OCI-LY3 (cell line): Measurements from ENCODE around the gene SDK2.

Experiments used
- EZH2phosphoT487 ChIP-seq: fragments of 200-600 bp; shearing (Covaris generic); IDR thresholded peaks from 2 replicates; pipeline ENCODE4 v1.6.1; 2018; ENCODE audit warnings: antibody characterized with exemption, mixed run types, low read depth
- TF ChIP-seq, protein P1 (sequence below): fragments of 200-600, 300-600 bp; sonication (generic); IDR thresholded peaks from 2 replicates; pipeline ENCODE4 v1.5.1; 2014; ENCODE audit warnings: antibody characterized with exemption, low read length, low read depth

- TF ChIP-seq, protein P1, sequence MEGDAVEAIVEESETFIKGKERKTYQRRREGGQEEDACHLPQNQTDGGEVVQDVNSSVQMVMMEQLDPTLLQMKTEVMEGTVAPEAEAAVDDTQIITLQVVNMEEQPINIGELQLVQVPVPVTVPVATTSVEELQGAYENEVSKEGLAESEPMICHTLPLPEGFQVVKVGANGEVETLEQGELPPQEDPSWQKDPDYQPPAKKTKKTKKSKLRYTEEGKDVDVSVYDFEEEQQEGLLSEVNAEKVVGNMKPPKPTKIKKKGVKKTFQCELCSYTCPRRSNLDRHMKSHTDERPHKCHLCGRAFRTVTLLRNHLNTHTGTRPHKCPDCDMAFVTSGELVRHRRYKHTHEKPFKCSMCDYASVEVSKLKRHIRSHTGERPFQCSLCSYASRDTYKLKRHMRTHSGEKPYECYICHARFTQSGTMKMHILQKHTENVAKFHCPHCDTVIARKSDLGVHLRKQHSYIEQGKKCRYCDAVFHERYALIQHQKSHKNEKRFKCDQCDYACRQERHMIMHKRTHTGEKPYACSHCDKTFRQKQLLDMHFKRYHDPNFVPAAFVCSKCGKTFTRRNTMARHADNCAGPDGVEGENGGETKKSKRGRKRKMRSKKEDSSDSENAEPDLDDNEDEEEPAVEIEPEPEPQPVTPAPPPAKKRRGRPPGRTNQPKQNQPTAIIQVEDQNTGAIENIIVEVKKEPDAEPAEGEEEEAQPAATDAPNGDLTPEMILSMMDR: no peak
- TF ChIP-seq EZH2phosphoT487: no peak
Observed at GRCh38 chr17:73591296-73592078, 52.8 kb downstream of the SDK2 start.
